ENCODE results near the gene ALK. TPM values are rescaled to one million over a fixed set of nuclear protein-coding genes. Genes with fewer than 3 reads are reported as not detected.

ALK gene
- total RNA-seq, 4 donors from 2014 or later, result 0.19 TPM; not detected in 3

- H3K36me3 ChIP-seq, result peaks cover 0 to 55% (median 0%) of the 10 kb centered on the region in 3 donors
- H3K27ac ChIP-seq, result no peak overlapping the region
- no peak for DNase-seq
- no peaks in the 10 kb centered on the region for H3K27me3 ChIP-seq
- H3K4me3 ChIP-seq, result no peak overlapping the region
- H3K4me1 ChIP-seq, result peaks cover 0 to 4% (median 0%) of the 10 kb centered on the region in 3 donors
- WGBS, 2 donors, result 89 to 90% methylated on average over 5 of the region's 5 CpGs
- TF ChIP-seq, protein P1, sequence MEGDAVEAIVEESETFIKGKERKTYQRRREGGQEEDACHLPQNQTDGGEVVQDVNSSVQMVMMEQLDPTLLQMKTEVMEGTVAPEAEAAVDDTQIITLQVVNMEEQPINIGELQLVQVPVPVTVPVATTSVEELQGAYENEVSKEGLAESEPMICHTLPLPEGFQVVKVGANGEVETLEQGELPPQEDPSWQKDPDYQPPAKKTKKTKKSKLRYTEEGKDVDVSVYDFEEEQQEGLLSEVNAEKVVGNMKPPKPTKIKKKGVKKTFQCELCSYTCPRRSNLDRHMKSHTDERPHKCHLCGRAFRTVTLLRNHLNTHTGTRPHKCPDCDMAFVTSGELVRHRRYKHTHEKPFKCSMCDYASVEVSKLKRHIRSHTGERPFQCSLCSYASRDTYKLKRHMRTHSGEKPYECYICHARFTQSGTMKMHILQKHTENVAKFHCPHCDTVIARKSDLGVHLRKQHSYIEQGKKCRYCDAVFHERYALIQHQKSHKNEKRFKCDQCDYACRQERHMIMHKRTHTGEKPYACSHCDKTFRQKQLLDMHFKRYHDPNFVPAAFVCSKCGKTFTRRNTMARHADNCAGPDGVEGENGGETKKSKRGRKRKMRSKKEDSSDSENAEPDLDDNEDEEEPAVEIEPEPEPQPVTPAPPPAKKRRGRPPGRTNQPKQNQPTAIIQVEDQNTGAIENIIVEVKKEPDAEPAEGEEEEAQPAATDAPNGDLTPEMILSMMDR (IDR thresholded peaks at IDR 0.05), result no peak
- no peak for TF ChIP-seq POLR2A (IDR thresholded peaks at IDR 0.05)
- intact Hi-C loops (cut with DNase I), result no loop called here
- H3K9me3 ChIP-seq, result no peaks in the 10 kb centered on the region
These were observed 732.3 kb downstream of the ALK start for GRCh38 chr2:29189052-29189451.

DNA sequence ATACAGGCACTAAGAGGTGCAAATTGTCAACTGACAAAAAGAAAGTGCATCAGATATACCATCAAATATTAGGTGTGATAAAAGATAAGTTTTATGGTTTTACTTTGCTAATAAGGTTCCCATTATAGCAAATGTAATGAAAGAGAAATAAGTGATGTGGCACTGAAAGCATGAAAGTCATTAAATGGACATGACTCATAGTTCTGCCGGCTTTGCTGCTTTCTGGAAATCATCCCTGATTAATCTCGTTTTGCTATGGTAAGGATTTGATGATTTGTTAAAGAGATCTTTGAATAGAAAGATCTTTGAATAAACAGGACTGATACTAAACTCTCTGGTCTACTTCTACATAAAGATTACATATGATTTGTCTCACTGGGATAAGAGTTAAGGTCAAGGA, 733.5 kb downstream of the ALK start:
- intact Hi-C loops (cut with DNase I), result no loop called here
- Histone ChIP-seq H3K27me3 (no peaks in the 10 kb centered on the region), H3K9me3 (no peaks in the 10 kb centered on the region), H3K27ac (no peak overlapping the region), H3K4me3 (no peak overlapping the region), H3K36me3 (peaks cover 0 to 66% (median 0%) of the 10 kb centered on the region in 3 donors), H3K4me1 (peaks cover 0 to 4% (median 0%) of the 10 kb centered on the region in 3 donors)
- no peak for DNase-seq
- 17 to 20% methylated on average over 2 of the region's 2 CpGs for WGBS, 2 donors
- TF ChIP-seq, protein P1 (IDR thresholded peaks at IDR 0.05), result no peak
- TF ChIP-seq POLR2A (IDR thresholded peaks at IDR 0.05), result no peak

GRCh38 chr2:29186817-29187216, 734.6 kb downstream of the ALK start:
- H3K4me3 ChIP-seq, result no peak overlapping the region
- TF ChIP-seq POLR2A (IDR thresholded peaks at IDR 0.05), result no peak
- TF ChIP-seq, protein P1 (IDR thresholded peaks at IDR 0.05), result no peak
- intact Hi-C loops (cut with DNase I), result no loop called here
- no peak for DNase-seq
- H3K36me3 ChIP-seq, result peaks cover 0 to 69% (median 0%) of the 10 kb centered on the region in 3 donors
- no peaks in the 10 kb centered on the region for H3K9me3 ChIP-seq
- H3K27me3 ChIP-seq, result no peaks in the 10 kb centered on the region
- H3K27ac ChIP-seq, result no peak overlapping the region
- H3K4me1 ChIP-seq, result peaks cover 0 to 4% (median 0%) of the 10 kb centered on the region in 3 donors
- 95 to 96% methylated on average over 1 of the region's 1 CpG for WGBS, 2 donors

DNA sequence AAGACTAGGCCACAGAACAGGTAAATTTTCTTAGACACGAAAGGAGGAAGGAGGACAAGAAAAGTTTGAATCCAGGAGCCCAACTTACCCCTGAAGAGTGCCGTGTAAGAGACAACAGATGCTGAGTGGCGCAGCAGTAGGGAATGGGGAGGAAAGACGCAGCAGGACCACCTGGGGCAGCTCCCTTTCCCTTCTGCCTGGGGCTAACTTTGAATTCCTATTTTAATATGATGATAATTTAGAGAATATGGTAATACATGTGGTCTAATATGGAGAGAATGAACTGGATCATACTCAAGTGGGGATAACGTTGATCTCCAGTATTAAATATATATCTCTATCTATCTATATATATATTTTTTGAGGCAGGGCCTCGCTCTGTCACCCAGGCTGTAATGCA, 736.9 kb downstream of the ALK start:
- H3K4me3 ChIP-seq, result no peak overlapping the region
- H3K27me3 ChIP-seq, result no peaks in the 10 kb centered on the region
- DNase-seq, result no peak
- TF ChIP-seq POLR2A (IDR thresholded peaks at IDR 0.05), result no peak
- TF ChIP-seq, protein P1 (IDR thresholded peaks at IDR 0.05), result no peak
- H3K36me3 ChIP-seq, result peaks cover 0 to 71% (median 0%) of the 10 kb centered on the region in 3 donors
- H3K4me1 ChIP-seq, result peaks cover 0 to 4% (median 0%) of the 10 kb centered on the region in 3 donors
- H3K9me3 ChIP-seq, result no peaks in the 10 kb centered on the region
- H3K27ac ChIP-seq, result no peak overlapping the region
- intact Hi-C loops (cut with DNase I), result no loop called here
- WGBS, 2 donors, result 93 to 97% methylated on average over 6 of the region's 6 CpGs

- intact Hi-C loops (cut with DNase I), result no loop called here
- Histone ChIP-seq H3K9me3 (no peaks in the 10 kb centered on the region), H3K4me1 (no peaks in the 10 kb centered on the region), H3K27me3 (no peaks in the 10 kb centered on the region), H3K36me3 (peaks cover 0 to 81% (median 0%) of the 10 kb centered on the region in 3 donors), H3K27ac (no peak overlapping the region), H3K4me3 (no peak overlapping the region)
- no peak for DNase-seq
- TF ChIP-seq POLR2A (IDR thresholded peaks at IDR 0.05), result no peak
- TF ChIP-seq, protein P1 (IDR thresholded peaks at IDR 0.05), result no peak
These were observed 738.5 kb downstream of the ALK start for GRCh38 chr2:29182920-29183319.
